ENCODE results near the gene GRHL1. TPM values are rescaled to one million over a fixed set of nuclear protein-coding genes. Genes with fewer than 3 reads are reported as not detected.

The GRHL1 gene
- total and polyA plus RNA-seq, 2 of the 8 experiments (the other 6 are each of a cell fraction or from before 2014, with no cell fraction given): 1.3 to 3.6 TPM

- FAIRE-seq (no peak), DNase-seq (ENCODE audit: low read depth in 1 of 2, low spot score in 2 of 2) (no peak)
- H2BK5ac ChIP-seq (ENCODE audit: low read depth, low read length): no peak overlapping the region
- no peaks in the 10 kb centered on the region for H3K79me1 ChIP-seq (ENCODE audit: low read depth, low read length)
- POLR2A ChIA-PET (ENCODE audit: partially characterized antibody): no interaction called here
- H3K9me3 ChIP-seq (ENCODE audit: insufficient read depth in 2 of 2, low read depth in 1 of 2, low read length in 1 of 2): no peaks in the 10 kb centered on the region
- H4K20me1 ChIP-seq (replicated peaks in 1 of 2; ENCODE audit: control insufficient read depth in 1 of 2, insufficient read depth in 2 of 2, low read length in 2 of 2): no peaks in the 10 kb centered on the region
- H3K4me3 ChIP-seq (ENCODE audit: extremely low read depth in 1 of 4, insufficient read depth in 2 of 4, low read depth in 3 of 4, low read length in 4 of 4): no peak overlapping the region
- H3K18ac ChIP-seq (ENCODE audit: extremely low read depth, low read length): no peak overlapping the region
- H3K23me2 ChIP-seq (ENCODE audit: low read depth, low read length): no peaks in the 10 kb centered on the region
- no peak overlapping the region for H3K9ac ChIP-seq (replicated peaks in 1 of 4; ENCODE audit: extremely low read depth in 1 of 4, low read depth in 3 of 4, low read length in 3 of 4)
- no peak overlapping the region for H4K5ac ChIP-seq (ENCODE audit: insufficient read length, low read depth, low read length)
- no peak overlapping the region for H2AK5ac ChIP-seq (ENCODE audit: low read depth, low read length)
- H3K23ac ChIP-seq (ENCODE audit: insufficient read length): no peak overlapping the region
- H3K36me3 ChIP-seq (ENCODE audit: control insufficient read depth in 2 of 4, insufficient read depth in 4 of 4, low read length in 3 of 4): no peaks in the 10 kb centered on the region
- CTCF ChIA-PET (ENCODE audit: partially characterized antibody): interaction anchor here (0.6 to 1.4 kb wide), 5 partner anchors 26 to 752 kb away, joined by 3 to 5 read pairs (median 3); no protein-coding TSS in a partner anchor
- 95% methylated on average over 8 of the region's 8 CpGs; no CpG with 5 or more reads in 1 of the 2 experiments for WGBS, 2 experiments (ENCODE audit: extremely low coverage in 1 of 2, insufficient coverage in 1 of 2, insufficient read length in 1 of 2, insufficient replicate concordance in 2 of 2, low coverage in 1 of 2, low lambda C conversion rate in 2 of 2, missing lambda C conversion rate in 1 of 2)
- no peaks in the 10 kb centered on the region for H3K79me2 ChIP-seq (ENCODE audit: control insufficient read depth in 1 of 2, insufficient read depth in 2 of 2, low read length in 2 of 2)
- no peak overlapping the region for H2BK120ac ChIP-seq (replicated peaks; ENCODE audit: low read depth, low read length)
- no peak overlapping the region for H2AFZ ChIP-seq (ENCODE audit: low read length)
- H3K4me2 ChIP-seq (ENCODE audit: insufficient read depth in 1 of 2, low read depth in 2 of 2, low read length in 2 of 2): no peak overlapping the region
- H2BK12ac ChIP-seq (ENCODE audit: low read depth, low read length): no peak overlapping the region
- peaks cover 0 to 3% (median 2%) of the 10 kb centered on the region in 4 experiments; a peak in 3 of 7 replicates for H3K27me3 ChIP-seq (replicated peaks in 1 of 4; ENCODE audit: control insufficient read depth in 3 of 4, extremely low read depth in 1 of 4, insufficient read depth in 3 of 4, low read length in 3 of 4)
- no peak overlapping the region for H4K91ac ChIP-seq (replicated peaks; ENCODE audit: insufficient read length, low read length)
- no peak overlapping the region for H4K8ac ChIP-seq (ENCODE audit: extremely low read depth, insufficient read depth, low read length)
- H3K4ac ChIP-seq (replicated peaks; ENCODE audit: insufficient read length, low read depth, low read length): no peak overlapping the region
- H2BK20ac ChIP-seq (ENCODE audit: low read length): no peak overlapping the region
- no peaks in the 10 kb centered on the region for H3K4me1 ChIP-seq (replicated peaks in 1 of 4; ENCODE audit: control insufficient read depth in 3 of 4, insufficient read depth in 4 of 4, low read length in 3 of 4)
- H3K56ac ChIP-seq (replicated peaks; ENCODE audit: insufficient read length, low read depth, low read length): no peak overlapping the region
- no peak overlapping the region for H2BK15ac ChIP-seq (ENCODE audit: low read length)
- no peak overlapping the region for H3K14ac ChIP-seq (ENCODE audit: insufficient read length)
- TF ChIP-seq HDAC6 (IDR thresholded peaks at IDR 0.05; ENCODE audit: low read depth, low read length): no peak
- no peak overlapping the region for H3K27ac ChIP-seq (ENCODE audit: low read depth, low read length)
Measured at GRCh38 chr2:9958057-9958456, 6.6 kb downstream of the GRHL1 start.

Measured in H1 (cell line).